GM12891 (cell line): ENCODE measurements around the gene ZNF697.
"Not testable (repeated sequence)": the region's sequence is repeated elsewhere in the genome, so short reads cannot be mapped to it uniquely, and the experiment has no call there.

ENCODE experiments used
- DNase-seq: peaks from one replicate; pipeline ENCODE4 v3.0.0; 2011; ENCODE audit warnings: low spot score; ENCODE audit not compliant: insufficient read length
- FAIRE-seq: peaks from 2 replicates; lab custom pipeline; 2011; peaks lifted over from hg19 to GRCh38; lab: Jason Lieb, UNC
- PAX5 ChIP-seq: IDR thresholded peaks from 2 replicates; pipeline ENCODE4 v1.6.1; 2011; ENCODE audit warnings: low read length, moderate library complexity, mild to moderate bottlenecking; ENCODE audit not compliant: insufficient read depth, severe bottlenecking
- POLR2A ChIP-seq: IDR thresholded peaks from 2 replicates; pipeline ENCODE4 v1.6.1; 2011; ENCODE audit warnings: low read depth, low read length, control low read depth
- POLR2AphosphoS5 ChIP-seq: IDR thresholded peaks from 2 replicates; pipeline ENCODE4 v1.6.1; 2011; ENCODE audit warnings: low read depth, low read length, control low read depth
- POU2F2 ChIP-seq: IDR thresholded peaks from 2 replicates; pipeline ENCODE4 v1.6.1; 2011; ENCODE audit warnings: low read depth, mild to moderate bottlenecking, control low read depth, low read length, moderate library complexity
- SPI1 ChIP-seq: IDR thresholded peaks from 2 replicates; pipeline ENCODE4 v1.6.1; 2011; ENCODE audit warnings: low read depth, low read length, control low read depth
- TAF1 ChIP-seq: IDR thresholded peaks from 2 replicates; pipeline ENCODE4 v1.6.1; 2011; ENCODE audit warnings: low read depth, low read length, control low read depth

The ZNF697 gene

DNA sequence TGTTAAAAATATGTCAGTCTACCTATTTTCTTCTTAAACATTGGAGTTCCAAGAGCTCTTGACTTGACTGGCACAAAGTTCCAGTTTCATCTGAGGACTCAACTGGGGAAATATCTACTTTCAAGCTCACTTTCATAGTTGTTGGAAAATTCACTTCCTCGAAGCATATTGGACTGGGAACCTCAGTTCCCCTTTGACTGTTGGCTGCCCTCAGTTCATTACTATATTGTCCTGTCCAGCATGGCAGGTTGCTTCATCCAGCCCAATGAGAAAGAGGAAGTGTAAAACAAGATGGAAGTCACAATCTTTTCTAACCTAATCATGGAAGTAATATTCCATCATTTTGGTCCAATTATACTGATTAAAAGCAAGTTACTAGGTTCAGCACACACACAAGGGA, 54.3 kb downstream of the ZNF697 start:
- DNase-seq: no peak
- TF ChIP-seq SPI1 (peak; percentile 51), POLR2AphosphoS5 (no peak), POLR2A (no peak), PAX5 (no peak), TAF1 (no peak), POU2F2 (no peak)
- no peak for FAIRE-seq

DNA sequence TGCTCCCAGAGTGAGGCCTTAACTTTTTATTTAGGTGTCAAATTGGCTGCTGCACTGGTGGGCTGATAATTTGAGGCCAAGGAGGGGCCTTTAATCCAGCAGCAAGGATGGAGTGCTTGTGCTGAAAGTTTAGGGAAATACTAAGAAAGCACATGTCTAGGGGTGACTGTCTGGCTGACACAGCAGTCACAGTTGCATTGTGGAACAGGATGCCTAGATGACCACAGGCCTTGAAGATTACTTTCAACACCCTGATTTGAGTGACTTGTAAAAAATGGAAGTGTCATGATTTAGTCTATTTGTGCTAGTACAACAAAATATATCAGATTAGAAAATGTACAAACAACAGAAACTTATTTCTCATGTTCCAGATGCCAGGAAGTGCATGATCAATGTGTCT, 57.7 kb downstream of the ZNF697 start:
- no peak for DNase-seq
- FAIRE-seq: no peak
- TF ChIP-seq POU2F2: no peak
- TF ChIP-seq POLR2AphosphoS5: no peak
- no peak for TF ChIP-seq PAX5
- no peak for TF ChIP-seq SPI1
- no peak for TF ChIP-seq POLR2A
- TF ChIP-seq TAF1: no peak

DNA sequence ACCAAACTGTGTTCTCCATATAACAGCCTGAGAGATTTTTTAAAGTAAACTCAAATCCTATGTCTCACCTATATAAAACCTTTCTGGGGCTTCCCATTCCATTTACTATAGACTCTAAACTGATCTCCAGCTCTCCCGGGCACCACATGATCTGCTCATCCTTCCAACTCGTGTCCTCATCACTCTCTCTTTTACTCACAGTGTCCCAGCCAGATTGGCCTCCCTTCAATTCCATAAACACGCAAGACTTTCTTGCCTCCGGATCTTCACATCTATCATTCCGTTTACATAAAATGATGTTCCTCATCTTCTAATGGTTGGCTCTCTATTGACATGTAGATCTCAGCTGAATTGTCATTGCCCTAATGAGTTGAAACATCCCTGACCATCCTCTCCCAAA, 59.4 kb downstream of the ZNF697 start:
- no peak for FAIRE-seq
- DNase-seq: no peak
- TF ChIP-seq SPI1 (no peak), TAF1 (no peak), POU2F2 (no peak), PAX5 (no peak), POLR2AphosphoS5 (no peak), POLR2A (no peak)

GRCh38 chr1:119587341-119587740, 60.7 kb downstream of the ZNF697 start:
- FAIRE-seq (no peak), DNase-seq (no peak)
- TF ChIP-seq TAF1 (no peak), POLR2A (no peak), POU2F2 (no peak), PAX5 (no peak), SPI1 (no peak)

DNA sequence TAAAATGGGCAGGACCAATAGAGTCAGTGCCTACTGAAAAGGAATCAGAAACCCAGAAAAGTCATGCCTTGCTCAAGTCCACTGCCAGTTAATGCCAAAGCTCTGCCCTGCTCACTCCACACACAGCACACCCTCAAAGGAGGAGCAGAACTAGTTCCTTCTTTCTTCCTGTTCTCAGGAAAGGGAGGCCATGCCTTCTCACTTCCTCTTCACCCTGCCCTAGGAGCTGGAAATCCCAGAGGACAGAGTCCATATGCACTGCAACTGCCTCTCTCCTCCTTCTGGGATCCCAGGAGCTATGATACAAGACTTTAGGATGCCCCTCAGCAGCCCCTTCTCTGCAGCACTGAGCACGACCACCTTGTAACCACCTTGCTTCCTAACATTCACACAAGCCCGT, 62.3 kb downstream of the ZNF697 start:
- DNase-seq, FAIRE-seq: not testable (repeated sequence)

GRCh38 chr1:119582801-119583200, 65.3 kb downstream of the ZNF697 start:
- TF ChIP-seq POLR2AphosphoS5 (no peak), POU2F2 (no peak), SPI1 (no peak), TAF1 (no peak), PAX5 (no peak), POLR2A (no peak)
- no peak for DNase-seq
- FAIRE-seq: no peak

DNA sequence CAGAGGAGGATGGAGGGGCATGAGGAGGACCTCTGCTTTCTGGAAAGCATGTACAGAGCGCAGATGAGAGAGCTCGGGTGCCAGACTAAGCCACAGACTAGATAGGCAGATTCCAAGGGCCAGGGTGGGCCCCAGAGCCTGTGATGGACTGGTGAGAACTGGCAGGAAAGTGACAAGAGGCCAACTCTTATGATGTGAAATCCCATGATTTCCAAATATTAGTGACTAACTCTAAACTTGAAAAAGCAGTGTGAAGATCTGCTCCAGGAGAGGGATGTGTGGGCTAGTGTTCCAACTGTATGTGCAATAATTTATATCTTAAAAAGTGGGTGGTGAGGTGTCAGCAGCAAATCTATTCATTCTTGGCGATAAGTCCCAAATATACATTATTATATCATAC, 67.0 kb downstream of the ZNF697 start:
- not testable (repeated sequence) for FAIRE-seq, DNase-seq

- TF ChIP-seq PAX5 (no peak), SPI1 (no peak), TAF1 (no peak), POLR2AphosphoS5 (no peak), POU2F2 (no peak), POLR2A (no peak)
- FAIRE-seq (no peak), DNase-seq (no peak)
These were observed 74.2 kb downstream of the ZNF697 start for GRCh38 chr1:119573886-119574285.

- FAIRE-seq: peak; percentile 74
- DNase-seq: not testable (repeated sequence)
These were observed 78.0 kb downstream of the ZNF697 start for GRCh38 chr1:119569930-119570622.
